ENCODE results near the gene RYR3. TPM values are rescaled to one million over a fixed set of nuclear protein-coding genes. Genes with fewer than 3 reads are reported as not detected.

RYR3 gene
- total RNA-seq, 2 donors from 2014 or later = 9.9 to 40.1 TPM

GRCh38 chr15:33344530-33344929 is 33.8 kb downstream of the RYR3 start:
- Histone ChIP-seq H3K4me1 (ENCODE audit: control insufficient read depth in 1 of 2, low read depth in 2 of 2) (no peaks in the 10 kb centered on the region), H3K27me3 (replicated peaks; ENCODE audit: insufficient read depth) (no peaks in the 10 kb centered on the region), H3K9me3 (no peaks in the 10 kb centered on the region), H3K36me3 (no peaks in the 10 kb centered on the region), H3K27ac (no peak overlapping the region), H3K4me3 (no peak overlapping the region)
- no peak for ATAC-seq (ENCODE audit: insufficient number of reproducible peaks, low FRiP score, low read depth)
- DNase-seq (ENCODE audit: low spot score) = no peak
- TF ChIP-seq CTCF (IDR thresholded peaks at IDR 0.05) = no peak

- H3K27ac ChIP-seq = no peak overlapping the region
- no peak overlapping the region for H3K4me3 ChIP-seq
- H3K4me1 ChIP-seq (ENCODE audit: control insufficient read depth in 1 of 2, low read depth in 2 of 2) = no peaks in the 10 kb centered on the region
- H3K9me3 ChIP-seq = no peaks in the 10 kb centered on the region
- ATAC-seq (ENCODE audit: insufficient number of reproducible peaks, low FRiP score, low read depth) = no peak
- no peak for DNase-seq (ENCODE audit: low spot score)
- H3K36me3 ChIP-seq = no peaks in the 10 kb centered on the region
- no peak for TF ChIP-seq CTCF (IDR thresholded peaks at IDR 0.05)
- no peaks in the 10 kb centered on the region for H3K27me3 ChIP-seq (replicated peaks; ENCODE audit: insufficient read depth)
Observed at GRCh38 chr15:33354411-33354810, 43.6 kb downstream of the RYR3 start.

DNA sequence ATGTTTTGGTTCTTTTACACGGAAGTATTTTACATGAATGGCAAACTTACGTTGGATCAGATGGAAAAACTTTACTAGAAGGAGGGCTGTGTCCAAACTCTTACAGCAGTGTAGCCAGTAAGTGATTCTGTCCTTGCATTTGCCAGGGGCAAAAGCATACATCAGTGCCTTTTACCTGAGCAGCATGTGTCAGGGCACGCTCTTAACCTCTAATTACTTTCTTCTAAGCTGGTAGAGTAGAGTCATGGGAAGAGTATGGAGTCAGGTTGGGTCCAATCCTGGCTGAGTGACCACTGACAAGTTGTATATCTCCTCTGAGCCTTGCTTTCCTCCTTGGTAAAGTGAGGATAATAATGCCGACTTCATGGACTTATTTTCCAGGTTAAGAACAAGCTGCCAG is 47.1 kb downstream of the RYR3 start:
- ATAC-seq (ENCODE audit: insufficient number of reproducible peaks, low FRiP score, low read depth) (no peak), DNase-seq (ENCODE audit: low spot score) (no peak)
- H3K36me3 ChIP-seq = no peaks in the 10 kb centered on the region
- no peaks in the 10 kb centered on the region for H3K4me1 ChIP-seq (ENCODE audit: control insufficient read depth in 1 of 2, low read depth in 2 of 2)
- no peaks in the 10 kb centered on the region for H3K27me3 ChIP-seq (replicated peaks; ENCODE audit: insufficient read depth)
- H3K9me3 ChIP-seq = no peaks in the 10 kb centered on the region
- TF ChIP-seq CTCF (IDR thresholded peaks at IDR 0.05) = no peak
- H3K27ac ChIP-seq = no peak overlapping the region
- H3K4me3 ChIP-seq = no peak overlapping the region

DNA sequence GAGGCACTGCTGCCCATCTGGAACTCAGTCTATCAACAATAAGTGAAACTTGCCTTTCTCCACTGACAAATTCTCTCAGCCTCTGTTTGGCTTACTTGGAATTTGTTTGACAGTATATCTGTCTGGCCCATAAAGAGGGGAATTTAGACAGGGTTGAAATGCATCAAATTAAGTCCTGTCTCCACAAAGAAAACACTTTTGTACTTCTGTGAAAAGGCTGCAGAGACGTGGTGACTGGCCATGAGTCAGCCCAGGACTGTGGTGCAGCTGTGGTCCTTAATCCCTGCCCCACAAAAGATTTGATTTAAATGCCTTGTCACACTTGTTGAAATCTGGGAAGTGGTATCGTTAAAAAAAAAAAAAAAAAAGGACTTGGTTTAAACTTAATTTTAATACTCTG is 47.5 kb downstream of the RYR3 start:
- H3K4me3 ChIP-seq = no peak overlapping the region
- no peaks in the 10 kb centered on the region for H3K9me3 ChIP-seq
- no peak for DNase-seq (ENCODE audit: low spot score)
- no peak for TF ChIP-seq CTCF (IDR thresholded peaks at IDR 0.05)
- no peak for ATAC-seq (ENCODE audit: insufficient number of reproducible peaks, low FRiP score, low read depth)
- no peak overlapping the region for H3K27ac ChIP-seq
- no peaks in the 10 kb centered on the region for H3K4me1 ChIP-seq (ENCODE audit: control insufficient read depth in 1 of 2, low read depth in 2 of 2)
- no peaks in the 10 kb centered on the region for H3K27me3 ChIP-seq (replicated peaks; ENCODE audit: insufficient read depth)
- no peaks in the 10 kb centered on the region for H3K36me3 ChIP-seq

GRCh38 chr15:33360886-33361285 is 50.1 kb downstream of the RYR3 start:
- H3K4me1 ChIP-seq (ENCODE audit: control insufficient read depth in 1 of 2, low read depth in 2 of 2) = no peaks in the 10 kb centered on the region
- H3K9me3 ChIP-seq = no peaks in the 10 kb centered on the region
- H3K4me3 ChIP-seq = no peak overlapping the region
- H3K27ac ChIP-seq = no peak overlapping the region
- no peak for DNase-seq (ENCODE audit: low spot score)
- H3K36me3 ChIP-seq = no peaks in the 10 kb centered on the region
- no peak for ATAC-seq (ENCODE audit: insufficient number of reproducible peaks, low FRiP score, low read depth)
- TF ChIP-seq CTCF (IDR thresholded peaks at IDR 0.05) = no peak
- no peaks in the 10 kb centered on the region for H3K27me3 ChIP-seq (replicated peaks; ENCODE audit: insufficient read depth)

Data from thoracic aorta (tissue), 2 donors.